WERI-Rb-1 (cell line): Measurements from ENCODE around the gene HIRA.
"Not testable (repeated sequence)": the region's sequence is repeated elsewhere in the genome, so short reads cannot be mapped to it uniquely, and the experiment has no call there.

ENCODE experiments used
- DNase-seq: peaks from one replicate; pipeline ENCODE4 v3.0.0-alpha.2; 2020
- H3K27ac ChIP-seq: fragments of 250-450 bp; sonication (Bioruptor Pico); 2 replicates; pipeline ENCODE4 v1.5.1; 2020; ENCODE audit warnings: mild to moderate bottlenecking, moderate library complexity
- H3K27me3 ChIP-seq: fragments of 250-450 bp; sonication (Bioruptor Pico); 2 replicates; pipeline ENCODE4 v1.5.1; 2021; ENCODE audit warnings: mild to moderate bottlenecking, low read depth, moderate library complexity; ENCODE audit not compliant: insufficient read depth, severe bottlenecking
- H3K36me3 ChIP-seq: fragments of 250-450 bp; sonication (Bioruptor Pico); 2 replicates; pipeline ENCODE4 v1.5.1; 2020; ENCODE audit warnings: mild to moderate bottlenecking, moderate library complexity
- H3K4me3 ChIP-seq: 2 replicates; pipeline ENCODE4 v1.5.1; 2011; ENCODE audit warnings: low read depth, mild to moderate bottlenecking, control low read depth, low read length
- H3K9me3 ChIP-seq: fragments of 250-450 bp; sonication (Bioruptor Pico); 2 replicates; pipeline ENCODE4 v1.5.1; 2021; ENCODE audit warnings: mild to moderate bottlenecking, moderate library complexity; ENCODE audit not compliant: severe bottlenecking
- TF ChIP-seq, protein P1 (sequence below): IDR thresholded peaks from 2 replicates; pipeline ENCODE4 v1.5.1; 2011; ENCODE audit warnings: low read depth, mild to moderate bottlenecking, control low read depth, inconsistent platforms, low read length

Gene HIRA

DNA sequence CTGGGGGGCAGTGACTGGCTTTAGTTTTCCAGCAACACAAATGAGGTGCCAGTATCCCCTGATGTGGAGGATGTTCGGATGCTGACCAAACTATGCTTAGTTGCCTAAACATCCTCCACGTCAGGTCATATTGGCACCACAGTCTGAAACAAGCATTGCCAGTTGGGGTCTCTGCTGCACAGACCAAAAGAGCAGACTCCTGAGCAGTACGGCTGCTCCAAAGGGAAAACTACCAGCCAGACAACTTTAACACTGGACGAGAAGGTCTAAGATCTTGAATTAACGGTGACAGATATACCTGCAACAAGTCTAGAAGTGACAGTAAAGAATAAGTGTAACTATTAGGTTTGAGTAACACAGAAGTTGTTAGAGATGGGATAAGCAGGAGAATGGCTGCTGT lies 99.6 kb downstream of the HIRA start:
- H3K36me3 ChIP-seq: peaks cover 67% of the 10 kb centered on the region
- TF ChIP-seq, protein P1, sequence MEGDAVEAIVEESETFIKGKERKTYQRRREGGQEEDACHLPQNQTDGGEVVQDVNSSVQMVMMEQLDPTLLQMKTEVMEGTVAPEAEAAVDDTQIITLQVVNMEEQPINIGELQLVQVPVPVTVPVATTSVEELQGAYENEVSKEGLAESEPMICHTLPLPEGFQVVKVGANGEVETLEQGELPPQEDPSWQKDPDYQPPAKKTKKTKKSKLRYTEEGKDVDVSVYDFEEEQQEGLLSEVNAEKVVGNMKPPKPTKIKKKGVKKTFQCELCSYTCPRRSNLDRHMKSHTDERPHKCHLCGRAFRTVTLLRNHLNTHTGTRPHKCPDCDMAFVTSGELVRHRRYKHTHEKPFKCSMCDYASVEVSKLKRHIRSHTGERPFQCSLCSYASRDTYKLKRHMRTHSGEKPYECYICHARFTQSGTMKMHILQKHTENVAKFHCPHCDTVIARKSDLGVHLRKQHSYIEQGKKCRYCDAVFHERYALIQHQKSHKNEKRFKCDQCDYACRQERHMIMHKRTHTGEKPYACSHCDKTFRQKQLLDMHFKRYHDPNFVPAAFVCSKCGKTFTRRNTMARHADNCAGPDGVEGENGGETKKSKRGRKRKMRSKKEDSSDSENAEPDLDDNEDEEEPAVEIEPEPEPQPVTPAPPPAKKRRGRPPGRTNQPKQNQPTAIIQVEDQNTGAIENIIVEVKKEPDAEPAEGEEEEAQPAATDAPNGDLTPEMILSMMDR: no peak
- H3K27ac ChIP-seq: no peak overlapping the region
- H3K4me3 ChIP-seq: no peak overlapping the region
- H3K27me3 ChIP-seq: no peaks in the 10 kb centered on the region
- peaks cover 2% of the 10 kb centered on the region for H3K9me3 ChIP-seq
- DNase-seq: no peak

DNA sequence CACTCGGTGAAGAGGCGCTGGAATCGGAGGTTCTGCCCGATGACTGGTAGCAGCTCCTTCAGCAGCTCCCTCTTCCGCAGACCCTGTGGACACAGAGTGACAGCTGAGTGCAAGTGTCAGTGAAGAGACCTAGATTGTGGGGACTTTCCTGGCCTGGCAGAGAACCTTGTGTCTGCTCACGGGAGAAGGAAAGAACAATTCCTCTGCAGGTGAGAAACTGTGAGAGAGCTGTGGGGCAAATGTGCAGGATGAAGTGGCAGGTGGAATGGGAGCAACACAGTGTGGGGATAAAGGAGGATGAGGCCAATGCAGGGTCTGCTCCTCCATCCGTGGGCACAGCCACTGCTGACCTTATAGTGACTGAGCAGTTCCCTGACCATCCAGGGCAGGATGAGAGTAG lies 100.1 kb downstream of the HIRA start:
- no peak for DNase-seq
- no peak overlapping the region for H3K27ac ChIP-seq
- no peaks in the 10 kb centered on the region for H3K27me3 ChIP-seq
- H3K9me3 ChIP-seq: peaks cover 2% of the 10 kb centered on the region
- peaks cover 62% of the 10 kb centered on the region for H3K36me3 ChIP-seq
- TF ChIP-seq, protein P1: no peak
- H3K4me3 ChIP-seq: no peak overlapping the region

DNA sequence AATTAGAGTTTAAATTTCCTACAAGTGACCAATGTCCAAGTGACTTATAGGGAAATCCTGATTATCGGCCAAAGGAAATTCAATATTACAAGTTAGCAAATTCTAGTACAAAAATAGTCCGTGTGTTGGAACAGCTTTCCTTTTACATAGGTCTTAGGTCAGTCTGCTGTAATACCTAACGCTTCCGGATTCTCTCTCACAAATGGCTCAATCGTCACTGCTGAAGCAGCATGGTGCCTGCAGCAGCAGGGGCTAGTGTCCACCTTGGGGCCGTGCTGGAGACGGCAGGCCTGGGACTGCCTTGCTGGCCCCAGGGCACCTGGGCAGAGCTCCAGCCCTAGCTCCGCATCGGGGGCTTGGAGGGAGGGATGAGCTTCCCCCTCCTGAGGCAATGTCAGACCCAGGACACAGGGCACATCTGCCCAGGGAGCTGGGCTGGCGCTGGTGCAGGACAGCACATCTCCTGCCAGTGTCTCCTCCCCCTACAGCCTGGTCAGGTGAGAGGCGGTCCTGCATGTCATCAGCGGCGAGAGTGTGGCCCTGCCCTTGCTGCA lies 100.6 kb downstream of the HIRA start:
- DNase-seq: no peak
- TF ChIP-seq, protein P1: no peak
- Histone ChIP-seq H3K9me3 (peaks cover 2% of the 10 kb centered on the region), H3K27ac (no peak overlapping the region), H3K36me3 (peaks cover 56% of the 10 kb centered on the region), H3K27me3 (no peaks in the 10 kb centered on the region), H3K4me3 (no peak overlapping the region)

DNA sequence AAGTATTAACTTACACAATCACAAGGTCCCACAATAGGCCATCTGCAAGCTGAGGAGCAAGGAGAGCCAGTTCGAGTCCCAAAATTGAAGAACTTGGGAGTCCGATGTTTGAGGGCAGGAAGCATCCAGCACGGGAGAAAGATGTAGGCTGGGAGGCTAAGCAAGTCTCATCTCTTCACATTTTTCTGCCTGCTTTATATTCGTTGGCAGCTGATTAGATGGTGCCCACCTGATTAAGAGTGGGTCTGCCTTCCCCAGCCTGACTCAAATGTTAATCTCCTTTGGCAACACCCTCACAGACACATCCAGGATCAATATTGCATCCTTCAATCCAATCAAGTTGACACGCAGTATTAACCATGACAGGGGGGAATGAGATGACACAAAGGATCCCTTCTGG lies 101.3 kb downstream of the HIRA start:
- H3K27ac ChIP-seq, DNase-seq, H3K4me3 ChIP-seq, H3K9me3 ChIP-seq, H3K27me3 ChIP-seq: not testable (repeated sequence)
- H3K36me3 ChIP-seq: peaks cover 49% of the 10 kb centered on the region

DNA sequence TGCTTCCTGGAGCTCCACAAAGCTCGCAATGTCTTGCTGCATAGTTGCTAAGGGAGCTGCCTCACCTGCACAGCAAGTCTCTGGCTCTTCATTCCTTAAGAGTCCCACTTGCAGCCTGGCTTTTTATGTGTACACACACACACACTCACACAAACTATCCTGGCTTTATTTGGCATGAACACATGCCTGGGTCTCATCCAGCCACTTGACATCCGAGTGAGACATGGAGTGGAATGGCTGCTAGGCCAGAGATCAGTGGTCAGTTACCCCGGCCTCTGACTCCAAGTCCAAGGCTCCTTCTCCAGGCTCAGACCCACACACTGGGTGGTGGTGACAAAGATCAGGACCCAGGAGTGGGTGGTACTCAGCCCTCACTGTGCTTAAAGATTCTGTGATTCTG lies 102.1 kb downstream of the HIRA start:
- Histone ChIP-seq H3K4me3 (no peak overlapping the region), H3K9me3 (peaks cover 2% of the 10 kb centered on the region), H3K27me3 (no peaks in the 10 kb centered on the region), H3K27ac (no peak overlapping the region), H3K36me3 (peaks cover 41% of the 10 kb centered on the region)
- no peak for DNase-seq
- TF ChIP-seq, protein P1: no peak

DNA sequence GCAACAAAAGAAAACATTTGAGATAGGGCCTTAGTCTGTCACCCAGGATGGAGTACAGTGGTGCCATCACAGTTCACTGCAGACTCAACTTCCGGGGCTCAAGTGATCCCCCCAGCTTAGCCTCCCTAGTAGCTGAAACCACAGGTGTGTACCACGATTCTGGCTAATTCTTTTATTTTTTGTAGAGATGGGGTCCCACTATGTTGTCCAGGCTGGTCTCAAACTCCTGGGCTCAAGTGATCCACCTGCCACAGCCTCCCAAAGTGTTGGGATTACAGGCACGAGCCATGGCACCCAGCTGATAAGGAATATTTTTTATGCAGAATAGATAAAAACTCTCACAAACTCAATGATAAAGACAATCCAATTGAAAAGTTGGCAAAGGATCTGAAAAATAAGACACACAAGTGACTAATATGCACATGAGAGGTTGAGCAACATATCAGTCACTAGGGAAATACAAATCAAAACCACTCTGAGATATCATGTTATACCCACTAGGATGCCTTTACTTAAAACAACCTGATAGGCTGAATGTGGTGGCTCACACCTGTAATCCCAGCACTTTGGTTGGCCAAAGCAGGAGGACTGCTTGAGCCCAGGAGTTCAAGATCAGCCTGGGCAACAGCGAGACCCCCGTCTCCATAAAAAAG lies 106.1 kb downstream of the HIRA start:
- H3K27ac ChIP-seq: no peak overlapping the region
- TF ChIP-seq, protein P1: no peak

DNA sequence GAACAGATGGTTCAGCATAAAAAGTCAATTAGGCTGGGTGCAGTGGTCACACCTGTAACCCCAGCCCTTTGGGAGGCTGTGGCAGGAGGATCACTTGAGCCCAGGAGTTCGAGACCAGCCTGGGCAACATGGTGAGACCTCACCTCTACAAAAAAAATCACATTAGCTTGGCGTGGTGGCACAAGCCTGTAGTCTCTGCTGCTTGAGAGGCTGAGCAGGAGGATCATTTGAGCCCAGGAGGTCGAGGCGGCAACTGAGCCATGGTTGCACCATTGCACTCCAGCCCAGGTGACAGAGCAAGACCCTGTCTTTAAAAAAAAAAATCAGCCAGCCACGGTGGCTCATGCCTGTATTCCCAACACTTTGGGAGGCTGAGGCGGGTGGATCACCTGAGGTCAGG lies 108.1 kb downstream of the HIRA start:
- H3K4me3 ChIP-seq, H3K27me3 ChIP-seq, H3K36me3 ChIP-seq, DNase-seq, H3K27ac ChIP-seq, H3K9me3 ChIP-seq: not testable (repeated sequence)

More for the DNA sequence above, 106.1 kb downstream of the HIRA start:
- H3K27me3 ChIP-seq: no peaks in the 10 kb centered on the region
- peaks cover 14% of the 10 kb centered on the region for H3K36me3 ChIP-seq
- DNase-seq: no peak
- no peak overlapping the region for H3K4me3 ChIP-seq
- no peaks in the 10 kb centered on the region for H3K9me3 ChIP-seq
